Spleen (tissue), 7 donors: ENCODE data around the gene FOXF1.

Experiments
- CTCF ChIP-seq, 11 experiments: fragments of 200-600 bp in 7 of 11; fragments of 450-650 bp in 4 of 11; sonication (generic) in 4 of 11; IDR thresholded peaks in 8 of 11; conservative IDR thresholded peaks in 3 of 11; 1 replicate in 7 of 11; 2 replicates in 4 of 11; pipeline versions ENCODE4 v1.4.0 to v1.8.0; 2016 to 2021; ENCODE audit warnings: antibody characterized with exemption in 11 of 11, inconsistent platforms in 4 of 11, mild to moderate bottlenecking in 1 of 11
- POLR2A ChIP-seq, 3 donors: fragments of 450-650 bp; IDR thresholded peaks; one replicate each; pipeline ENCODE4 v1.5.1; 2017; ENCODE audit warnings: antibody characterized with exemption in 3 of 3, mild to moderate bottlenecking in 1 of 3
- donor health status: DM: no; HTN: no; CAD: no; lungs with moderate emphysema.
- donor health status: DM: no; HTN: no; CAD: no.
- donor health status: DM: no; HTN: no; CAD: no.

GRCh38 chr16:86556576-86556975 is 46.2 kb downstream of the FOXF1 start:
- TF ChIP-seq CTCF (IDR thresholded peaks at IDR 0.05 in 8 of 11, conservative IDR thresholded peaks at IDR 0.05 in 3 of 11) (no peak), POLR2A (IDR thresholded peaks at IDR 0.05) (no peak)
